Jurkat, Clone E6-1 (cell line): ENCODE measurements around the gene MRPL14.

ENCODE experiments used
- DNase-seq: peaks from one replicate; pipeline ENCODE4 v3.0.0-alpha.2; 2011; ENCODE audit warnings: low read depth, low spot score
- H3K4me3 ChIP-seq: 2 replicates; pipeline ENCODE4 v1.5.1; 2011; ENCODE audit warnings: mild to moderate bottlenecking, low read length, control low read depth, moderate library complexity

The MRPL14 gene

DNA sequence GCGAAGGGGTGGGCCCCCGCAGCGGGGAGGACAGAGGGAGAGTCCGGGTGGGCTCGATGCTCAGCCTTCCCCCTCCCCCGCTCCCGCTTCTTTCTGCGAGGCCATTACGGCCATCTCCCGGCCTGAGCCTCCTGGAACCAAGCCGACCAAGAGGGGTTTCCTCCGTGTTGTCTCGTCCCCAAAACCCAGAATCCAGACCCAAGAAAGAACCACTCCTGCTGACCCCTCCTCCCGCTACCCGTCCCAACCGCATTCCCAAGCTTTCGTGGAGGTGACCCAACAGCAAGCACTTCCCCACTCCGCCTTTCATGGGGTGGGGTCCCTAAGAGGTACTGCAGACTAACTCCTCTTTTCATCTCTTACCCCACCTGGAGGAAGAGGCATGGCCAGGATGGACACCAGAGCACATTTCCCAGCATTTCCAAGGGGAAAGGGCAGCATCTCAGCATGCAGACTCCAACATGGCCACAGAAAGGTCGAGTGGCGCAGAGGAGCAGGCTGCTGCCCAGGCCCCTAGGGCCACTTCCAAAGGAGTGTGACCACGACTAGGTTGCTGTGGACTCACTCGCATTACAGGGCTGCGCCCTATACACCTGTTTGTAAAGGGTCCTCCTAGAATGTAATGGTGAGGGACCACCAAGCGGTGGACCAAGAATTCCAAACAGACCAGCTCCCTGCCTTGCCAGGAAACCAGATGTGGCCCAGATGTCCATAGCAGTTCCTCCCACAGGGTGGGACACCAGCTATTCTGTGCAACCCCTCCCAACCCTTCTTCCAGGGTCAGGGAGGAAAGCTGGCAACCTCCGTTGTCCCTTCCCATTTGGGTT, 53.4 kb downstream of the MRPL14 start:
- peak overlapping the region; percentile 50 for H3K4me3 ChIP-seq
- DNase-seq = no peak

DNA sequence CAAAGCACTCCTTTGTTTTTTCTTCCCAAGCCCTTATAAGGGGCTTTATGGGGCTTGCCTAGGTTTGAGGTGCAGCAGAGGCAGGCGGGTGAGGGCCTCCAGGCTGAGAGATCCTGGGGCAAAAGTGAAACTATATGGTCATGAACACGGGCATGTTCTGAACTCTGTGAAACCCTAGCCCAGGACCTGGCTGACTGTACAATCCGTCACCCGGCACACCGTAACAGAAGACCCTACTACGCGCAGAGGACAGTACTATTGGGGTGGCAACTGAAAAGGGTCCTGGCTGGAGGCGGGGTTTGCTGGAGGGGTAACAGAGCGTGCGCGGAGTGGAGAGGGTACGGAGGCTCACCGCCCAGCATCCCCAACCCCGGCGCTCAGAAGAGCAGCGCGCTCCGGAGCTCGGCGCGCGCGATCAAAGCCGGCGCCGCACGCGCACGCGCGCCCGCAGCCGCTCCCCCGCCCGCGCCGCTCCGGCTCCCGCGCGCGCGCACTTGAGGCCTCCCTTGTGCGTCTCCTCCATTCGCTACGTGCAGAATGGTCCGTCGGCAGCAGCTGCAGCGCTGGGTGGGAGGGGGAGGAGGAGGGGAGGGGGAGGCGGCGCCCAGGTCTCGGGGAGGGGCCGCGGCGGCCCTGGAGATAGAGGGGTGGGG, 54.2 kb downstream of the MRPL14 start:
- peak; percentile 83 for DNase-seq
- H3K4me3 ChIP-seq = peak overlapping the region; percentile 61

DNA sequence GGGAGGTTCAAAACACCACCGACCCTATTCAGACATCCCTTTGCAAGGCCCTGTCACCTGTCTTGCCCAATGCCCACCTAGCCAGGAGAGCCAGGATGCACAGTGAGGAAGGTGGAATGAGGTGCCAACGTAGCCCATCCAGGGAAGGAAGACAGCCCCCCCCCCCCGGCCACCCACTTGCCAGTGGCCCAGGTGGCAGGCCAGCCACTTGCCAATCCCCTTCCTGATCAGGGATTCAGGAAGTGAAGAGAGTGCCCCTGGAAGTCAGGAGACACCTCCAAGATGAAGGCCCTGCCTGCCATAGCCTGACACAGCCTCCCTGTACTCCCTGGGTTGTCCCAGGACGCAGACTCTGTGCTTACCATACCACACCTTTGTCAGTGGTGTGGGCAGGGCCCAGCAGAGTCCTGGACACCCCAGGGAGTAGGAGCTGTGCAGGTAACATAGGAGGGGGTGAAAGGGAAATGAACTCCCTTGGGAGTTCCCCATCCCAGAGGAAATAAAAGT, 54.7 kb downstream of the MRPL14 start:
- DNase-seq = no peak
- H3K4me3 ChIP-seq = peak overlapping the region; percentile 61

DNA sequence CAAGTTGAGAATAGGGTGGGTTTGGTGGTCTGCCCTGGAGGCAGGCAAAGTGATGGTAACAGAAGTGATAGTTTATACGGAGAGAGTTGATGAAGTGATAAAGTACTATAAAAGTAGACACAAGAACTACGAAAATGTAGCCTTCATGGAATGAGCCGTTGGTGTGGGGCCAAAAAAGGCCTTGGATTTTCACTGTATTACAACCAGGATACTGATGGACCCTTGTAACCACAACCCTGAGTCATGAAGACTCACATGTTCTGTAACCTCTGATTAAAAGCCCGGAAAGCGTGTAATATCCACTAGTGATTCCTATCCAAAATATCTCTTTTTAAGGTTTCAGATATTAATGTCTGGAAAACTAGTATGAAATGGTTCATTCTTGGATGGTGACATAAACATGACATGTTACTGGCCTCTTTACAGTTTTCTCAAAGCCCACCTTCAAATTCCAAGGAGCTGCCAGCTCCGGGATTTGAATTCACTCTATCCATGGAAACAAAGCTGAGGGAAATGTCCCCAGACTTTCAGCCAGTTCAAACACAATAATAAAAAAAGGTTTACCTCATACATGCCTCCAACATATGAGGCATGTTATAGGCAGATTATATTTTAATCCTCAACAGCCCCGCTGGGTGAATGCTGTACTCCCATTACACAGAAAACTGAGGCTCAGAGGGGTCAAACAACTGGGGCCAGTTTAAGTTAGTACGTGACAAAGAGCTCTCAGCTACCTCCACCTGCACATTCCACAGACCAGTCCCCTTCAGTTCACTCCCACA, 55.4 kb downstream of the MRPL14 start:
- DNase-seq = no peak
- H3K4me3 ChIP-seq = no peak overlapping the region

DNA sequence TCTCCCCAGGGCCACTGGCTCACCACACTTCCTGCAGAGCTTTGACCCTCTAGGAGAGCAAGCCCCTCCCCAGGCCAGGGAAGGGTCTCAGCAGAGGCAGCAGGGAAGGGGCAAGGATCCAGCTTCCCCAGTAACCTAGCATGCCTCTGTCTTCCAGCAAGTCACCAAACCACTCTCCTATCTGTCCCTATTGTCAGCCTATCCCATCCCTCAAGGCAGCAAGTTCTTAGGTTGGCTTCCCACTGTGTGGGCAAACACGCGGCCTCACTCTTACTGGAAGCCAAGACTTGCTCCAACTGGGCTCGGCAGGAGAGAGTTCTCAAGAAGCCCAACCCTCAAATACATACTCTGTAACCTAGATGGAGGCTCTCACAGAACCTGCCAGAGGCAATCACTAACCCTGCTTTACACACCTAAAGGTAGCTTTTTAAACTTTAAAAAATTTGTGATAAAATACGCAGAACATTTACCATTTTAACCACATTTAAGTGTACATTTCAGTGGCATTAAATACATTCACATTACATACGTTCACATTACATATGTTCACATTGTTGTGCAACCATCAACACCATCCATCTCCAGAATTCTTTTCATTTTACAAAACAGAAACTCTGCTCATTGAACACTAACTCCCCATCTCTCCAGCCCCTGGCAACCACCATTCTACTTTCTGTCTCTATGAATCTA, 58.5 kb downstream of the MRPL14 start:
- DNase-seq = no peak
- H3K4me3 ChIP-seq = no peak overlapping the region

DNA sequence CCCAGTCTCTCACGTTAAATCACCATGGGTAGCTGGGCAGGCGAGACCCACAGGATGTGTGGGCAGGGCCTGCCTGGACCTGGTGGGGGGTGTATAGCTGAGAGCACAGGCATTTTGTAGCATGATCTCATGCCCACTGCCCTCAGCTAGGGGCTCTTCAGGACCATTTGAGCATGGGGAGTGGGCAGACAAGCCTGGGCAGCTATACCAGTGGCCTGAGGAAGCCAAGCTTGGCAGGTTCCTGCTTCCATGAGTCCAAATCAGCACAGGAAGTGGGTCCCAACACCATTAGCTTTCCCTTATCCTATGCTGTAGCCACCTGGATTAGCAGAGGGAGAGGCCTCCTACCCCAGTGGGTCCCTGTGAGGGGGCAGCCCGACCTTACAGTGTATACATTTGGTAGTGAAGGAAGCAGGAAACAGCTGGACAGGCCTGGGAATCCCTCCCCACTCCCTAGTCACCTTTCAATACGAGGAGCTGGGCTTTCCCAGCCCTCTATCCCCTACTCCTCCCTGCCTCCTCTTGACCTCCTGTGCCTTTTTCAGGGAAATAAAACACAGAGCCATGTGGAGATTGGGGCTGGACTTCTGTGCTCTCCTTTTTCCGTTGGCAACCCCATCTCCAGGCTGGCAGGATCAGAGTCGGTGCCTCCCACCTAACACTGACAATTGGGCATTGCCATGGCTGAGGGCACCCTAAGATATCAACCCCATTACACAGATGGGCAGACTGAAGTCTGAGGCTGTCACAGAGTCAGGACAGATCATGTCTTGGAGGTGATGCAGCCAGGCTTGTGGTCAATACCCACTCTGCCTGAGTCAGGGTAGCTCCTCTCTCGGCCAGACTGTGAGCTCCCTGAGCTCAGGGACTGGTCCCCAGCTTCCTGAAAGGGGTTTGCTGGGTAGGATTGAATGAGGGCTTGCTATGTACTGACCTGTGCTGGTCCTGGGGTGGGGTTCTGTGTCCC, 59.8 kb downstream of the MRPL14 start:
- DNase-seq = no peak
- H3K4me3 ChIP-seq = no peak overlapping the region

DNA sequence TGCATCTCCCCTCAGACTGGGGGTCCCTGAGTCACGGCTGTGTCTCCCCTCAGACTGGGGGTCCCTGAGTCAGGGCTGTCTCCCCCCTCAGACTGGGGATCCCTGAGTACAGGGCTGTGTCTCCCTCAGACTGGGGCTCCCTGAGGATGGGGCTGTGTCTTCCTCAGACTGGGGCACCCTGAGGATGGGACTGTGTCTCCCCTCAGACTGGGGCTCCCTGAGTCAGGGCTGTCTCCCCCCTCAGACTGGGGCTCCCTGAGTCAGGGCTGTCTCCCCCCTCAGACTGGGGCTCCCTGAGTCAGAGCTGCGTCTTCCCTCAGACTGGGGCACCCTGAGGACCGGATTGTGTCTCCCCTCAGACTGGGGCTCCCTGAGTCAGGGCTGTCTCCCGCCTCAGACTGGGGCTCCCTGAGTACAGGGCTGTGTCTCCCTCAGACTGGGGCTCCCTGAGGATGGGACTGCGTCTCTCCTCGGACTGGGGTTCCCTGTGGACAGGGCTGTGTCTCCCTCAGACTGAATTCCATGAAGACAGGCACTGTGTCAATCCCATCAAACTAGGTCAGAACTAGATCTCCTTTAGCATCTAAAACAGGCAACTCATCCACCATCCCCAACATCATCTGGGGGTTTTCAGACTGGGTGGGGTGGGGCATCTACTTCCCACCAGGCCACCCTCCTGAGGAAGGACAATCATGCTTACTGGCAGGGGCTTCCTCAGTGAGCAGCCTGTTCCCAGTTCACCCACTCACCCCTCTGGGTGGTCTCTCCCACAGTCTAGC, 60.7 kb downstream of the MRPL14 start:
- H3K4me3 ChIP-seq = no peak overlapping the region
- no peak for DNase-seq

DNA sequence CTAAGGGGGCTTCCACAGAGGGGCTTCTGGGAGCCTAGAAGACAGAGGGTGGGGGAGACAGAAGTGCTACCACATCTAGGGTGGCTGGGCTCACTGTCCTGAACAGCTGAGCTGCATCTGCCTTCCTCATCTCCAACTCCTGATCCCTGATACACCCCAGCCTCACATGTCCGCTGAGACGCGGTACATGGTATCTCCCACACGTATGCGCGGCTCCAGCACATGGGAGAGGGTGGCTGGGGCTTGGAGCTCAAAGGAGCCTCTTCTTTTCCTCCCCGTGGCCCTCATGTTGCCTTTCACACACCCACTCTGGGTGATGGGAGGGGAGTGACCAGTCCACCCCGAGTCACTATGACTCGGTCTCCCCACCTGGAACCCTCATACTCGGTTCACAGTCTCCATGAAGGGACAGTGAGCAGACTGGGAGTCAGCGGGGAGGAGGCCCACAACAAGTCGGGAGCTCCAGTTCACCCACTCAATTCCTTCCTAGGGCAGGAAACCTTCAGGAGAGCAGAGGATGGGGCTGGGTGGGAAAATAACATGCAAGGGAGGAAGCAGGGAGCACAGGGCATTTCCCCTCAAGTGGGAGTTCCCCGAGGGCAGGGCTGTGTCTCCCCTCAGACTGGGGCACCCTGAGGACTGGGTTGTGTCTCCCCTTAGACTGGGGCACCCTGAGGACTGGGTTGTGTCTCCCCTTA, 61.7 kb downstream of the MRPL14 start:
- no peak overlapping the region for H3K4me3 ChIP-seq
- no peak for DNase-seq

DNA sequence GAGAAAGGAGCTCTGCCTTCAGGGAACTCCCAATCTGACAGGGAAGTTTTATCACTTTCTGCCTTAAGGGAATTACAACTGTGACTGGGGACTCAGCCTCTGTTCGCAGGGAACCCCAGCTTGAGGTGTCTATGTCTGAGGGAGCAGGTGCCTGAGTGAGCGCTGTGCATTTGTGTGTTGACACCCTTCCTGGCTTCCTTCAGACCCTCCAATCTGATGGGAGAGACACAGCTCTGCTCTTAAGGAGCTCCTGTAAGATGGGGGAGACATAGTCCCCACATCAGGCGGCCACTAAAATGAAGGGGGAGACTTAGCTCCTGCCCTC, 62.3 kb downstream of the MRPL14 start:
- no peak overlapping the region for H3K4me3 ChIP-seq

DNA sequence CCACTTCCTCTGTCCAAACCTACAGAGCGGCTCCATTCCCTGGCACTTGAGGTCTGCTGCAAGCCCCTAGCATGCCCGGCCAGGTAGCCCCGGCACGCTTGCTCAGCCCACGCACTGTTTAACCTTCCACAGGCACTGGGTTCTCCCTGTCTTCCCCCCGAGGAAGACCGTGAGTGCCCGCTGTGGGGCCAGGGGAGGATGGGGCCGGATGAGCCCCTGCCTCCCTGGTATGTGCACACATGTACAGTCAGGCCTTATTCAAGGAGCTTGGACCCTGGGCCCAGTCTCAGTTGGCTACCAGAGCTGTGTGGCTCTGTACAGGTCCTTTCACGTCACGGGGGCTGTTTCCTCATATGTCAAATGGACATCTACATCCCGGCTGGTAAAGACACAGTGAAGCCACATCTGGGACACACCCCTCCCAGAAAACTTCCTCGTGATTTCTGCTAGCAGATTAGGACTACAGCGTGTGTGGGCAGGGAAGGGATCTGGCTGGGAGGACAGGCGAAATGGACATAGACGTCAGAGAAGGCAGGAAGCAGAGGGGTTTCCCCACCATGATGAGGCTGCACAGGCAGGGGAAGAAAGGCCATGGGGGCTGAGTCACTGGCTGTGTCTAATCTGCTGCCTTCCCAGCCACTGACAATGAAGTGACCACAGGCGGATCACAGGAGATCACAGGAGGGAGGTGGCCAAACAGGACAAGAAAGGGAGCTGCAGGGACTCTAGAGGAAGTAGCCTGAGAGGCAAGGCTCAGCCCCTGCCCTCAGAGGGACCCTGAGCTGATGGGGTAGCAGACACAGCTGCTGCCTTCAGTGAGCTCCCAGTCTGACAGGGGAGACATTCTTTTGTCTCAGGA, 62.9 kb downstream of the MRPL14 start:
- no peak overlapping the region for H3K4me3 ChIP-seq
- DNase-seq = no peak

More for the DNA sequence above, 62.3 kb downstream of the MRPL14 start:
- no peak for DNase-seq

DNA sequence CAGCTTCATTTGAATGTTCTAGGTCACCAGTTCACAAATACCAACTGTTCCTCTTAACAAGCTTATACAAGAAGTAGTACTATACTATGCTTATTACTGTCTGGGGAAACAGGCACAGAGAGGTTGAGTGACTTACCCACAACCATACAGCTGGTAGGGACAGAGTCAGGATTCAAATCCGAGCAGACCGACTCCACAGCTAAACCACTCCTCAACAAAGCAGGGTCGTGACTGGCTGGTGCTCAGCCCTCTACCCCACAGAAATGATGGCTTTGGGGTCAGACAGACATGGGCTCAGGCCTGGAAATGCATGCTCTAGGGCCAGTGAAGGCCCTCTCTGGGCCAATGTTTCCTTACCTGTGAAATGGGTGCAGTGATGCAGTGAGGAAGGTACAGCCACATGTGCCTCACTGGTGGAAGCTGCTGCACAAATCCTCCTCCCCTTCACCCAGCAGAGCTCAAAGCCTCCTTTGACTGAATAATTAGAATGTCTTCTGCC, 63.6 kb downstream of the MRPL14 start:
- no peak for DNase-seq

More for the DNA sequence above, 63.6 kb downstream of the MRPL14 start:
- H3K4me3 ChIP-seq = no peak overlapping the region
